A549 treated with RU486 at 1 μM for 4 hours (cell line): Measurements from ENCODE around the gene SAMD15. TPM values are rescaled to one million over a fixed set of nuclear protein-coding genes. Genes with fewer than 3 reads are reported as not detected.

Source experiments
- total RNA-seq: library from RNA; stranded (reverse); fragments of 200-300 nt; extraction: Qiagen RNA extraction; gene quantifications from 5 replicates; pipeline ENCODE4 v1.2.3, GENCODE V29; 2022; ENCODE audit warnings: low read depth

SAMD15 gene
- total RNA-seq, result 1.4 to 3.3 TPM (median 2.1 TPM) in 5 replicates

GRCh38 chr14:77376771-77377501, at the start of gene SAMD15, which contains the start of gene TMED8:
Gene SAMD15, plus strand, starts transcription at chr14:77377379. Its CDS starts 40 bp downstream, at chr14:77377419.
Gene TMED8, minus strand, starts transcription at chr14:77377094. Its CDS starts 41 bp downstream, at chr14:77377053.

GRCh38 chr14:77423423-77423822, 46.2 kb downstream of the SAMD15 start, which contains the start of gene NOXRED1:
Gene NOXRED1, minus strand, starts transcription at chr14:77423523. Its CDS starts 634 bp downstream, at chr14:77422889.

Other genes with a start within 250 kb of the SAMD15 start
- 0.11 to 0.26 TPM (median 0.20 TPM) in 5 replicates for gene ZDHHC22, start 235.6 kb upstream of the SAMD15 start, total RNA-seq
- gene TMEM63C, start 195.6 kb upstream of the SAMD15 start, total RNA-seq, result 0.45 to 1.0 TPM (median 0.76 TPM) in 5 replicates
- gene NGB, start 106.2 kb upstream of the SAMD15 start, total RNA-seq, result not detected in 5 replicates
- gene POMT2, start 56.5 kb upstream of the SAMD15 start, total RNA-seq, result 31.6 to 41.6 TPM (median 31.8 TPM) in 5 replicates
- gene GSTZ1, start 56.3 kb upstream of the SAMD15 start, total RNA-seq, result 30.5 to 34.6 TPM (median 31.8 TPM) in 5 replicates
- 3.0 to 8.1 TPM (median 7.6 TPM) in 5 replicates for gene TMED8, start 285 bp upstream of the SAMD15 start, total RNA-seq
- 0.07 to 0.14 TPM in 2 of 5 replicates, not detected in the others for gene NOXRED1, start 46.1 kb downstream of the SAMD15 start, total RNA-seq
- gene VIPAS39, start 80.2 kb downstream of the SAMD15 start, total RNA-seq, result 13.0 to 14.1 TPM (median 13.4 TPM) in 5 replicates
- gene AHSA1, start 80.7 kb downstream of the SAMD15 start, total RNA-seq, result 234 to 329 TPM (median 287 TPM) in 5 replicates
- 0.40 to 0.57 TPM (median 0.46 TPM) in 5 replicates for gene ISM2, start 121.4 kb downstream of the SAMD15 start, total RNA-seq
- gene SPTLC2, start 239.3 kb downstream of the SAMD15 start, total RNA-seq, result 23.6 to 31.9 TPM (median 27.5 TPM) in 5 replicates